GM19372 (cell line): ENCODE data around the gene ARSH.
"Not testable (repeated sequence)": the region's sequence is repeated elsewhere in the genome, so short reads cannot be mapped to it uniquely, and the experiment has no call there.

Experiments used
- ATAC-seq: cut with Tn5 transposase; IDR thresholded peaks from one replicate; pipeline ENCODE4 v1.9.1; 2021; ENCODE audit warnings: mild to moderate bottlenecking, low read depth, moderate library complexity; ENCODE audit not compliant: unreplicated experiment

The ARSH gene

DNA sequence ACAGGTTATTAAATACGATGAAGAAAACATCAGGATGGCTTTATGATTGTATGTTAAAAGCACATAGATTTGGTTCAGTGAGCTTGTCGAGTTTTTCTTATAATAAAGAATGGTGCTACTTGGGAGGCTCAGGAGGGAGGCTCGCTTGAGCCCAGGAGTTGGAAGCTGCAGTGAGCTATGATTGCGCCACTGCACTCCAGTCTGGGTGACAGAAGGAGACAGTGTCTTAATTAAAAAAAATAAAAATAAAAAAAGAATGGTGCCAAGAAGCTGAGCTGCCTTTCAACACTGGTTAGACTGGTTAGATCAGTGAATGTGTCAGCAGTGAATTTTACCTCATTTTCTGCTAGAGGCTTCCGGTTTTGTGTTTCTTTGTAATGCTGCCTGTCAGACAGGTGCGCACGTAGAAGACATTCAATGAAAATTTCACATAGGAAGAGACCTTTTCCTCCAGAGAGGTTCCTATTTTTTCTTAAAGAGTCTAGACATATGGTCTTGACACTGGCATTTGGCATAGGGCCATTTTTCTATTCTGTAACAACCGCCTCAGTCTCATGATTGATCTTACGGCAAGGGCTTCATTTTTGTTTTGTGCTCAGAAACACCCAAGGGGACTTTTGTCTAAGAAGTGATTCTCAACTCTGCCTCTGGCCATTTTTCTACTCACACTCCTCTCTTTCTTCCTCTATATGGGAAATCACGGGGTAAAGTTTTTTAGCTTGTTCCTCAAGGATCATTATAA lies 19.9 kb downstream of the ARSH start:
- ATAC-seq = no peak

DNA sequence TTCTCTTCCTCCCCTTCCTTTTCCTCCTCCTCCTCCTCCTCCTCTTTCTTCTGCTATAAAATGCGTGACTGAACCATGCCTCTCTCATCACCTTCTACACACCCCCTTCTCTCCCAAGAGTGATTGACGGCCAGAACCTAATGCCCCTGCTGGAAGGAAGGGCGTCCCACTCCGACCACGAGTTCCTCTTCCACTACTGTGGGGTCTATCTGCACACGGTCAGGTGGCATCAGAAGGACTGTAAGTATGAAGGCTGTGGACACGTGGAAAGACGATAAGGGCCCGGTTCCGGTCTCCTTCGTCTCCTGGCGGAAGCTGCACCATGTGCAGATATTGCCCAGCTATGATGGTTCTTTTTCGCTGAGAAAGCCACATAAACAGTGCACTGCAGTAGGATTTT lies 22.8 kb downstream of the ARSH start:
- no peak for ATAC-seq

DNA sequence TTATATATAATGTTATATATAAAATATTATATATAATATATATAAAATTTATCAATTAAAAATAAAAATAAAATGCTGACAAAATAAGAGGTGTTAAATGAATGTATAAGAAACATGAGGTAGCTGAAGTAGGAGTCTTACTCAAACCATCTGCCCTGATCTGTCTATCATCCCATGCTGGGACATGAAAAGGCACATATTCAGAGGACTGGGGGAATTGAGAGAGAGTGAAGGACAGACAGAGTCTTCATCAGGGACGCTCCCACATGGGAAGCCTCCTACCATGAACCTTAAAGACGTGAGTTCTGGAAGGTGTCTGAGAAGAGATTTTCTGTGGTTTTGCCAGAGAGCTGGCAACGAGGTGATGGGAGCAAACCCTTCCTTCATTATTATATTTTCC lies 30.9 kb downstream of the ARSH start:
- ATAC-seq = no peak

DNA sequence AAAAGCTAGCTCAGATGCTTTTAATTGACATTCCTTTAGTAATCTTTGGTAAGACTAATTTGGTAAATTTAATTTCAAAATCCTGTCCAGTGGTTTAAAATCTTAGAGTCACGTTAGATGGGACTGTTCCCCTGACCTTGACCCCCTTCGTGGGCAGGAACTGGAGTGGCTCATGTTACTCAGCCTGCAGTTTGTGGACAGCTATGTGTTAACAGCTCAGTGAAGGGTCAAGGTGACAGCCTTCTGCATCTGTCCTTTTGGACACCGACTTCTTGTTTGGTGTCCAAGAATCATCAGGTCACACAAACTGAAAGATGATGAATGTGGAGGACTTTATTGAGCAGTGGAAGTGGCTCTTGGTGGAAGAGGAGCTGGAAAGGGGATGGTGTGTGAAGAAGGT lies 37.9 kb downstream of the ARSH start:
- no peak for ATAC-seq

DNA sequence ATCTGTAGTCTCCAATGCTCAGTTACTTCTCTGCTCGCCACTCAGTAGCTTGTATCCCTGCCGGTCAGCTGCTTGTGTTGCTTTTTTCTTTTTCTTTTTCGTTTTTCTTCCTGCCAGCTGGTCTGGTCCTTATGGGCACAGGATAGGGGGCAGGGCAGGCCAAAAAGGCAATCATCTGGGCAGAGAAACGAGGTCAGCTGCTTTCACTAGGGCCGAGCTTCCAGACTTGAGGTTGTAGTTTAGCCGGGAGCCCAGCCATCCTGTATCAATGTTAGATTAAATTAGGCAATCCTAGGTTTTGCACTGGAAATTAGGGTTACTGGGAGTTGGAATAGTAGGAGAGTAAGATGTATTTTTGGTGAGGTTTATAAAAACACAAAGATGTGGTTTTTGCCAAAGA lies 38.3 kb downstream of the ARSH start:
- no peak for ATAC-seq

DNA sequence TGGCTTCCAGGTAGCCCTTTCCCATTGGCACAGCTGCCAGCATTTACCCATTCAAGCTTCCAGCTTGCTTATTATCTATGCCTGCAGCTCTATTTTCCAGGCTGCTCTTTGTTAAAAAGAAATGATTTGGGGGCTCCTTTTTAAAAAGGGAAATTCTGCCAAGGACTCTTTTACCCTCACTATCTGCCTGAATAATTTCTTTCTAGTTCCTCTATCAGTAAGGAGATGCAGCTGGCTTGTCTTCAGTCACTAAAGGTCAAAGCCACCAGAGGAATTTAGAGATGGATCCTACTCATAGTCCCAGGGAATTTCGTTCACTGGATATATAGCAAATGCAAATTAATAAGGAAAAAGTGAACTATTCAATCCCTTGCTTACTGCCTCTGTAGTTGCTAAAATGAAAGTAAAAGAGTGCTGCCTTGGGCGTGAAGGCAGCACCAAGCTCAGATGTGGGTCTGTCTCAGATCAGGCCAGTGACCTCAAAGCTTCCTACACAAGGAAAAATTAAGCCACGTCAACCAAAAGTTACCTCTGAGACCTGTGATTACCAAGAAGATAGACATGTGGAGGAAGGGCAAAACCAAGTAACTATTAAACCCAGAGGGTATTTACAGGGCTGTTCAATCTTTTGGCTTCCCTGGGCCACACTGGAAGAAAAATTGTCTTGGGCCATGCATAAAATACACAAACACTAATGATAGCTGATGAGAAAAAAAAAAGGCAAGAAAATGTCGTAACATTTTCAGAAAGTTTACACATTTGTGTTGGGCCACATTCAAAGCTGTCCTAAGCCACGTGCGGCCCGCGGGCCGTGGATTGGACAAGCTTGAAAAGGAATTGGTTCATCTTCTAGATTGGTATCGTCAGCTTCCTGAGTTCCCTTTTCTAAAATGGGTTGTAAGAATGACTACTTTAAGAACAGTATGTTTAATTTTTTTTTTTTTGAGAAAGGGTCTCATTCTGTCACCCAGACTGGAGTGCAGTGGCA lies 40.2 kb downstream of the ARSH start:
- no peak for ATAC-seq

DNA sequence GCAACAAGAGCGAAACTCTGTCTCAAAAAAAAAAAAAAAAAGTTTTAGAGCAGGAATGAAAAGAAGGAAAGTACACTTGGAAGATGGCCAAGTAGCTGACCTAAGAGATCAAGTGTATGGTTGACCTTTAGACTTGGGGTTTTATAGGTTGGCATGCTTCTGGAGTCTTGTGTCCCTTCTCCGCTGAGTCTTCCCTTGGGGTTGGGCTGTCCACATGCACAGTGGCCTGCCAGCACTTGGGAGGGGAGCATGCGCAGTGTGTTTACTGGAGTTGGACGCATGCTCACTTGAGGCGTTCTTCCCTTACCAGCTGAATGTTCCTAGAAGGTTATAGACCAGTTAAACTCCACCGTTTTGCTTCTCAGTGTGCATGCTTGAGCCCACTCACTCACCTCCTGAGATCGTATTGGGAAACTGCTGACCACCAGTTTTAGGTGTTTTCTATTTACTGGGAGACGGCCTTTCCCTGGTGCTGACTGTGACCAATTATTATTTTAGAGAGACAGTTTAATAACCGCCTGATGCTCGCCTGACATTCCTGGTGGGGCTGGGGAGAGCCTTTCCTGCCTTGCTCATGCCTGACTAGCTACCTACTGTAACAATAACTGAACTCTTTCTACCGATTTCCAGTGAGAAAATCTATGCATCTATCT lies 44.3 kb downstream of the ARSH start:
- not testable (repeated sequence) for ATAC-seq

DNA sequence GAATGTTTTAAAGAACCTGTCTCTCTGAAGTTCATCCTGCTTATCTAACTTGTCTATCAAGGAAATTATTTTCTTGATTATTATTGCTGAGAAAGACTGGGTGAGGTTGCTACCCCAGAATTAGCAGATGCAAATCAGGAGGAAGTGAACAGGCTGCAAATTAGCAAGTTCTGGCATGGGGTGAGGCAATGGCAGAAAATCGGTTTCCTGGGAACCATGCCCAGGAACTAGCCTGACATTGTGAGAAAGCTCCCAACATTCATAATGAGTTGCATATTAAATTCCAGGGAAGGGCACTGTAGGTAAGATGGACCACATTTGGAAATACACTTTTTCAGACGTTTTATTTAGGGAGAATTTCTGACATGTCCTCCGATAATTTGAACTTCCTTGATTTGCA lies 46.5 kb downstream of the ARSH start:
- no peak for ATAC-seq

DNA sequence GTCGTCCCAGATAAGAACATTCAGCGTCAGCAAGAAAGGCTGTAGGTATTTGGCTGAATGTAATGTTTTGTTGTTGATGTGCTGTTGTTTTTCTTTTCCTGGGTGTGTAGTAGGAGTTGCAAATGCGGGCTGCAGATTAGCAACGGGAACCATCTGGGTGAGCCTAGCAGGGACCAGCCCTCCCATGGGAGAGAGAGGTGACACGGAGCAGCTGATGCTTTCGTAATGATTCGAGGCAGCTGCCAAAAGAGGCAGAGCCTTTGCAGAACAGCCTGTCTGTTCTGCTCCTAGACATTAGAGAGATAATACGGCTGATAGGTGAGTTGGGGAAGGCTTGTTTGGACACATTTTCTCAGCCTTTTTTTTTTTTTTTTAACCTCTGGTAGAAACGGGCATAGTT lies 60.2 kb downstream of the ARSH start:
- ATAC-seq = no peak

DNA sequence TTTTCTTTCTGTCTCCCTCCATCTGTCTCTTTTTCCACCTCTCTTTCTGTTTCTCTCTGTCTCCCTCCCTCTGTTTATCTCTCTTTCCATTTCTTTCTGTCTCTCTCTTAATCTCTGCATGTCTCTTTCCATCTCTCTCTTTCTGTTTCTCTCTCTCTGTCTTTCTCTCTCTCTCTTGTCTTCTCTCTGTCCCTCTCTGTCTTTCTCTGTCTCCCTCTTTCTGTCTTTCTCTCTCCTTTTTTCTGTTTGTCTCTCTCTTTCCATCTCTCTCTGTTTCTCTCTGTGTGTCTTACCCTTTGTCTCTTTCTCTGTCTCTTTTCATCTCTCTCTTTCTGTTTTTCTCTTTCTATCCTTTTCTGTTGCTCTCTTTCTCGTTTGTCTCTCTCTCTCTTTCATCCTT lies 69.6 kb downstream of the ARSH start:
- ATAC-seq = no peak

DNA sequence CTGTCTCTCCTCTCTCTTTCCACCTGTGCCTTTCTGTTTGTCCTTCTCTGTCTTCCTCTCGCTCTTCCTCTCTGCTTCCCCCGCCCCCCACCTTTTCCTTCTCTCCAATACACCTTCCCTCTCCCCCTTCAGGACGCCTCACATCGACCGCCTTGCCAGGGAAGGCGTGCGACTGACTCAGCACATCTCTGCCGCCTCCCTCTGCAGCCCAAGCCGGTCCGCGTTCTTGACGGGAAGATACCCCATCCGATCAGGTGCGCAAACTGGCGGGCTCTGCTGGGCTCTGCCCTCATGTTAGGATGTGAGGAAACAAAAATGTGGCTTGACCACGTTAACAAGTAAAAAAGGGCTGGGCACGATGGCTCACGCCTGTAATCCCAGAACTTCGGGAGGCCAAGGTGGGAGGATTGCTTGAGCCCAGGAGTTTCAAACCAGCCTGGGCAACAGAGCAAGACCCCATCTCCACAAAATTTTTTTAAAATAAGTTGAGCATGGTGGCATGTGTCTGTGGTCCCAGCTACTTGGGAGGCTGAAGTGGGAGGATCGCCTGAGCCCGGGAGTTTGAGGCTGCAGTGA lies 70.2 kb downstream of the ARSH start:
- ATAC-seq = no peak
